Tibial nerve (tissue), 4 donors: ENCODE measurements around the gene INF2.

Experiments
- CTCF ChIP-seq, 5 experiments: fragments of 200-600 bp in 3 of 5; fragments of 450-650 bp in 2 of 5; sonication (generic) in 3 of 5; IDR thresholded peaks; one replicate each; pipeline ENCODE4 v1.5.1; 2016 to 2019; ENCODE audit warnings: antibody characterized with exemption in 5 of 5, mild to moderate bottlenecking in 3 of 5, moderate library complexity in 2 of 5
- EP300 ChIP-seq, 2 donors: sonication (generic); formaldehyde crosslinking; IDR thresholded peaks; one replicate each; pipeline ENCODE4 v1.6.1; 2017; ENCODE audit warnings: antibody characterized with exemption in 2 of 2, mild to moderate bottlenecking in 1 of 2
- POLR2A ChIP-seq, 2 donors: fragments of 450-650 bp; IDR thresholded peaks; one replicate each; pipeline ENCODE4 v1.6.1; 2017; ENCODE audit warnings: antibody characterized with exemption in 2 of 2, mild to moderate bottlenecking in 2 of 2, moderate library complexity in 2 of 2

- TF ChIP-seq CTCF (IDR thresholded peaks at IDR 0.05): no peak
- no peak for TF ChIP-seq EP300 (IDR thresholded peaks at IDR 0.05)
- no peak for TF ChIP-seq POLR2A (IDR thresholded peaks at IDR 0.05)
Observed at GRCh38 chr14:104741803-104742251, 52.4 kb downstream of the INF2 start.
